Occipital lobe (tissue), 2 donors: ENCODE results near the gene SLC41A2. TPM values are rescaled to one million over a fixed set of nuclear protein-coding genes. Genes with fewer than 3 reads are reported as not detected.

ENCODE experiments used
- DNase-seq: peaks from one replicate; lab custom pipeline; 2025; lab: John Stamatoyannopoulos, UW
- total RNA-seq: library from RNA; depleted of rRNA; stranded (reverse); fragments of >200 nt; gene quantifications from one replicate; pipeline ENCODE4 v1.2.3, GENCODE V29; 2014

The SLC41A2 gene
- total RNA-seq, 1 donor from 2014 or later = 190 TPM

DNA sequence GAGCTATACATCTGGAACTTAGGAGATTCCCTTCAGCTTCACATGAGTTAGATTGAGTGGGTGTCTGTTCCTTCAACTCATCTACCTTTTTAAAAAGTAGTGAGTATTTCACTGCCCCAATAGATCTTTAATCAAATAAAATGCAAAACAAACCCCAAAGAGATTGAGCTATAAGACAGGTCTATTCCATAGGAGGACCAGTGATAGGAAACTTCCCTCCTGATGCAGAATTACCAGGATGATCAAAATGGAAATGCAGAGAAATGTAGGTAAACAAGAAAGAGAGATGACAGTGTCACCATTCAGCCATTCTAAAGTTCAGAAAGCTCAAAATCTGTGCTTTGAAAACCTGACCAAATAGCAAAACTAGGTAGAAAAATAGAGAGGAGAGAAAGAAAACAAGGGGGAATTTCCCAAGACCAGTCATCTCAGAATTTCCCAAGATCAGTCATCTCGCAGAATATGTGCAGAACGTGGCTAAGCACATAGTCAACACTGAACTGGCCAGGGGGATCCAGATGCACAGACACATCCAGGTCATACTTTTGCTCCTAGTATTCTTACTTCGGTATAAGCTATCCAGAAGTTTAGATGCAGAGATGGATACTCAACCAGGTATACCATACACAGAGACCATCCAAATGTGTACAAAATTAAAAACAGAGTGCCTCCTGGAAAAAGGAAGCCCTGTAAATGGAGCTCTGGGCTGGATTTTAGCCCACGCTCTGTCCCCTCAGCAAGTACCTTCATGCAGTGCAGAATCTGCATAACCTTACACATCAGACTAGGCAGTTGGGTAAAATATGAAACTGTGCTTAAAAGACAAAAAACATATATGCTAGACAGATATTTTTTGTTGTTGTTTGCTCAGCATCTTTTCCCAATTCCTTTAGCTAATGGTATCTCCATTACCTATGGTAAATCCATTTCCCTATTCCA is 27.4 kb downstream of the SLC41A2 start:
- no peak for DNase-seq

DNA sequence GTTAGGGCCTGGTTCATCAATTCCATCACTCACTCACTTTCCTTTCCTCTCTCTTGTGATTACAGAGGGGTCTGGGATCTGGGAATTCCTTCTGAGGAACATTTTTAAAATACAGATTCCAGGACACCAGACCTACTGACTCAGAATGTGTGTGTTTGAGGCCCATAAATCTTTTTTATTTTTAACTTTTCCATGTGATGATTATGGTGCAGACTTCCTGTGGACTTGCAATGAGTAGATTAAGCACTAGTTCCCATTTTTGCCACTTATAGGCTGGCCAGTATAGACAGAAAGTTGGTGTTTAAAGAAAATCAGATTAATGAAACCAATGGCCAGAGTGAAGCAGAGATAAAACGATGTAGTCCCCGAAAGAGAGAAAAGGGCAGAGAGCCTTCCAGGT is 28.1 kb downstream of the SLC41A2 start:
- DNase-seq = no peak

DNA sequence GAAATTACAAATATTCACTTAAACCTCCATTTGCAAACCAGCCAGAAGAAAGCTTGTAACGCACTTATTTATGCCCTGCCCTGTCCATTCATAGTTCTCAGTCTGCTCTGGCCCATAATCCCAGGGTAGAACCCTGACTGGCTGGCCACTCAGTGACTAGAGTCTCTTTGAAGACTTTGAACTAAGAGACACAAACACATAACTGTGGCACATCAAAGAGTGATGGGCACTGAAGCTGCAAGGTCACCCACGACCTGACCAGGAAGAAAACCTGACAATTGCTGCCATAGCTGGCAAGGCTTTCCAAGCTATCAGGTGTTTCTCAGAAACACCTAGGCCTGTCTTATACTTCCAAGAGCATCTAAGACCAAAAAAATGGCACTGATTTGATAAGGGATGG is 28.7 kb downstream of the SLC41A2 start:
- DNase-seq = no peak

DNA sequence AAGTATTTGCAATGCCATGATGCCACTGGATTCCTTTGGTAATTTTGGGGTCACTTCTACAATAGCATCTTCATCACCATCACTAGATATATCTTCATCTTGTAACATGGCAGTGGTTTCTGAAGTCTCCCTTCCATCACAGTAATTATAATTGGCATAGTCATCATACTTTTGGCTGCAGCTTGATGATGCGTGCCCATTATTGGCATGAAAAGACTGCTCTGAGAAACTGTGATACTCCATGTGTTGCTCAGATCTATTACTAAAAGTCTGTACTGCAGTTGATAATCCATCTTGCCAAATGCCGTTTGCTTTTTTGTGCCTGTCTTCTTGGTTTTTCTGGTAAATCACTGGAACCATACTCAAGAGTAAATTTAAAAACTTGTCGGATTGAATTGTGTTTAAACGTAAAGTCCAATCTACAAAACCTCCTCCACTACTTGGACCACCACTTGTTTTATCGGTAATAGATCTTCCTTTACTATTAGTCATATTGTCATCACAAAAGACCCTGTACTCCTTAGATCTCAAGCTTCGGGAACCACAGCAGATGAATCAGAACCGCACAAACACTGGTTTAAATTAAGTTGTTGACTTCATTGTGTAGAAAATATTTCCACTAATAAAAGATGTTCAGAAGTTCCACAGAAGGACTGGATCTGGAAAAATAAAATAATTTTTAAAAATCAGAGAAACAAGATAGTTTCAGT is 29.9 kb downstream of the SLC41A2 start:
- no peak for DNase-seq

DNA sequence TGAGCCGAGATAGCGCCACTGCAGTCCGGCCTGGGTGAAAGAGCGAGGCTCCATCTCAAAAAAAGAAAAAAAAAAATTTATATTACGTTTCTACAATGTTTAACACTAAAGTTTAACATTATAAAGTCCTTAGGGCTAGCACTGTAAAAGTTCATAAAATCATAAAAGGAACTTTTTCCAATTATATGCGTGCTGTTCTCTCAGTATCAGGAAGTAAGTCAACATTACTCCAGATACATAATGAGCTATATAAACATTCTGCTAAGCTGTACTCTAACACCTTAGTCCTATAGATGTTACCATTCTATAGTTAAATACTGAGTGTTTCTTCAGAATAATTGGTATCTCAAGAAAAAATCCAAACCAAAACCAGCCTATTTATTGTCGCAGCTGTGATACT is 32.6 kb downstream of the SLC41A2 start:
- DNase-seq = no peak

DNA sequence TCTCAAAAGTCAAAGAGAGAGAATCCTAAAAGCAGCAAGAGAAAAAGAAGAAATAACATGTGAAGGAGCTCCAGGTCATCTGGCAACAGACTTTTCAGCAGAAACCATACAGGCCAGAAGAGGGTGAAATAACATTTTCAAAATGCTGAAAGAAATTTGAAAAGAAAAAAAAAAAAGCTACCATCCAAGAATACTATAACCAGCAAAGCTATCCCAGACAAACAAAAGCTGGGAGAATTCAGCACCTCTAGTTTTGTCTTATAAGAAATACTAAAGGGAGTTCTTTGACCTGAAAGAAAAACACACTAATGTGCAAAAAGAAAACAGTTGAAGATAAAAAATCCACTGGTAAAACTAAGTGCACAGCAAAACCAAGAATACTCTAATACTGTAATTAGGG is 36.8 kb downstream of the SLC41A2 start:
- DNase-seq = no peak

DNA sequence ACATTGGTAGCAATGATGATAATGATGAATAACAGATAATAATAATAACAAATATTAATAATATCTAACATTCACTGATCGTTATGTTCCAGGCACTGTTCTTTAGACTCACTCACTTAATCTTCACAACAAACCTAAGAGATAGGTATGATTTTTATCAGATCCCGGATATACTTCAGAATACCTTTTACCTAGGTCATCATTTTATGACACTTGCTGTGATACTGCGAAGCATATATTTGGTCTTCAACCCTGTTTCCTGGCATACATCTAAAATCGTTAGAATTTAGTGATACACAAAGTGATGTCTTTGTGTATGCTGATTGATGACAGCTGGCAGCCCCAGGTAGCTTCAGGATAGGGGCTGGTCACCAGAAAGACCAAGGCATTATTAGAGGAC is 46.1 kb downstream of the SLC41A2 start:
- DNase-seq = no peak

DNA sequence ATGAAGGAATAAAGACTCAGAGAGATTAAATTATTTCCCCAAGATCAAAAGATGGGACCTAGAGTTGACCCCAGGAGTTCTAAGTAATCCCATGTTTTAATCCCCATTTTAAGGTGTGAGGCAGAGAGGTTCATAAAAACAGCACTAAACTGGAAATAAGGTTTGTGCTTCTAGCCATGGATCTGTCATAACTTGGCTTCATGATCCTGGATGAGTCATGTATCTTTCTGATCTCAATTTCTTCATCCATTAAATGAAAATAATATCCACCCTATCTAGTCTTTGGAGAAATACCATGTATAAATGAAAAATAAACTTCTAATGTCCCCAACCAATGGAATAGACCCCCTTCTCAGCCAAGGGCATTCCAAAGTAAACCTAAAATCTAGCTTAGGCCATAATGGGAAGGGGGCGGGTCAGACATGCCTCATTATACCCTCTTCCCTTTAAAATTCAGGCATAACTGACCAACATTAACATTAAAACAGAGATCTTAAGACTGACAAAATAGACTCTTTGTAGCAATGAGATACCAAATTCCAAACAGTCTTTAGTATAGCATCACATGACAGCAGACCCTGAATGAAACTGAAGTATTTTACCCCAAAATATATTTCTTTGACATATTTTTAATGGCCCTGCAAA is 47.8 kb downstream of the SLC41A2 start:
- DNase-seq = no peak

DNA sequence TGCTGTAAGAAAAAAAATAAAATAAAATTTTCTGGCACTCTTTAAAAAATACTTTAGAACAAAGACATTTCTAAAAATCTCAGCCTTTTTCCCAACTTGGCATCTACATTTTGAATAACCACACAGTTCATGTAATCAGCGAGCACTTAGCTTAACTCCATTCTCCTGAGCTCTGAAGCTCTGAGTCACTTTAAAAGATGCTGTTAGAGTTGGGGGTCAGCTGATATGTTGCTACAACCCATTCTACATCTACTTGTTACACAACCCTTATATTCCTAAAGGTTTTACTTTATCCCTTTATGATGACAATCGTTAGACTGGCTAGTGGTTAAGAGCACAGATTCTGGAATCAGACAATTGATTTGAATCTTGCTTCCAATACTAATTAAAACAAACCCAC is 48.3 kb downstream of the SLC41A2 start:
- DNase-seq = no peak

Other genes starting within 250 kb of the SLC41A2 start
- 18.7 TPM for gene NOPCHAP1, start 28.0 kb upstream of the SLC41A2 start, total RNA-seq
- gene ALDH1L2, start 126.2 kb upstream of the SLC41A2 start, total RNA-seq = 9.7 TPM
- 103 TPM for gene WASHC4, start 149.4 kb upstream of the SLC41A2 start, total RNA-seq